Inflammatory macrophage (primary cell): ENCODE data around the gene PHLPP1.
A peak's percentile ranks its signal among the peaks of the same experiment; 100 is the strongest.

Source experiments
- DNase-seq, 2 donors: peaks; one replicate each; pipeline ENCODE4 v3.0.0-alpha.2; 2020 to 2022

PHLPP1 gene

GRCh38 chr18:62744076-62744968 is 29.0 kb downstream of the PHLPP1 start:
- DNase-seq, result no peak

GRCh38 chr18:62745089-62745751 is 29.9 kb downstream of the PHLPP1 start:
- no peak for DNase-seq

- DNase-seq, result no peak
Measured at GRCh38 chr18:62749389-62749788, 34.0 kb downstream of the PHLPP1 start.

- DNase-seq, result no peak
Measured at GRCh38 chr18:62751341-62751821, 36.0 kb downstream of the PHLPP1 start.

- DNase-seq, result no peak
Measured at GRCh38 chr18:62751977-62752376, 36.6 kb downstream of the PHLPP1 start.

- DNase-seq, result no peak
Measured at GRCh38 chr18:62754026-62754425, 38.7 kb downstream of the PHLPP1 start.

- no peak for DNase-seq
Measured at GRCh38 chr18:62755454-62755853, 40.1 kb downstream of the PHLPP1 start.

GRCh38 chr18:62755946-62756345 is 40.6 kb downstream of the PHLPP1 start:
- no peak for DNase-seq

GRCh38 chr18:62757399-62758010 is 42.2 kb downstream of the PHLPP1 start:
- no peak for DNase-seq

- DNase-seq, result no peak
Measured at GRCh38 chr18:62758591-62758990, 43.2 kb downstream of the PHLPP1 start.

- no peak for DNase-seq
Measured at GRCh38 chr18:62759704-62760402, 44.5 kb downstream of the PHLPP1 start.

- no peak for DNase-seq
Measured at GRCh38 chr18:62760403-62760734, 45.0 kb downstream of the PHLPP1 start.

- no peak for DNase-seq
Measured at GRCh38 chr18:62763101-62763521, 47.8 kb downstream of the PHLPP1 start.

- DNase-seq, result no peak
Measured at GRCh38 chr18:62766266-62766665, 50.9 kb downstream of the PHLPP1 start.

- no peak for DNase-seq
Measured at GRCh38 chr18:62767321-62767720, 52.0 kb downstream of the PHLPP1 start.

- no peak for DNase-seq
Measured at GRCh38 chr18:62767836-62768557, 52.7 kb downstream of the PHLPP1 start.

- DNase-seq, result no peak
Measured at GRCh38 chr18:62768558-62768943, 53.2 kb downstream of the PHLPP1 start.

GRCh38 chr18:62769216-62769615 is 53.9 kb downstream of the PHLPP1 start:
- DNase-seq, result no peak

GRCh38 chr18:62771494-62772270 is 56.3 kb downstream of the PHLPP1 start:
- peak in 1 of 2 donors; percentile 18 for DNase-seq

- DNase-seq, result no peak
Measured at GRCh38 chr18:62772860-62773584, 57.7 kb downstream of the PHLPP1 start.

- DNase-seq, result no peak
Measured at GRCh38 chr18:62773691-62774090, 58.4 kb downstream of the PHLPP1 start.
